SHP77 (cell line): ENCODE results near the gene ALOX5.
"Not testable (repeated sequence)": the region's sequence is repeated elsewhere in the genome, so short reads cannot be mapped to it uniquely, and the experiment has no call there.

Source experiments
- DNase-seq, 2 experiments: peaks; one replicate each; lab custom pipeline; 2025; lab: John Stamatoyannopoulos, UW

ALOX5 gene

GRCh38 chr10:45468079-45468478 lies 94.1 kb downstream of the ALOX5 start:
- DNase-seq: no peak

DNA sequence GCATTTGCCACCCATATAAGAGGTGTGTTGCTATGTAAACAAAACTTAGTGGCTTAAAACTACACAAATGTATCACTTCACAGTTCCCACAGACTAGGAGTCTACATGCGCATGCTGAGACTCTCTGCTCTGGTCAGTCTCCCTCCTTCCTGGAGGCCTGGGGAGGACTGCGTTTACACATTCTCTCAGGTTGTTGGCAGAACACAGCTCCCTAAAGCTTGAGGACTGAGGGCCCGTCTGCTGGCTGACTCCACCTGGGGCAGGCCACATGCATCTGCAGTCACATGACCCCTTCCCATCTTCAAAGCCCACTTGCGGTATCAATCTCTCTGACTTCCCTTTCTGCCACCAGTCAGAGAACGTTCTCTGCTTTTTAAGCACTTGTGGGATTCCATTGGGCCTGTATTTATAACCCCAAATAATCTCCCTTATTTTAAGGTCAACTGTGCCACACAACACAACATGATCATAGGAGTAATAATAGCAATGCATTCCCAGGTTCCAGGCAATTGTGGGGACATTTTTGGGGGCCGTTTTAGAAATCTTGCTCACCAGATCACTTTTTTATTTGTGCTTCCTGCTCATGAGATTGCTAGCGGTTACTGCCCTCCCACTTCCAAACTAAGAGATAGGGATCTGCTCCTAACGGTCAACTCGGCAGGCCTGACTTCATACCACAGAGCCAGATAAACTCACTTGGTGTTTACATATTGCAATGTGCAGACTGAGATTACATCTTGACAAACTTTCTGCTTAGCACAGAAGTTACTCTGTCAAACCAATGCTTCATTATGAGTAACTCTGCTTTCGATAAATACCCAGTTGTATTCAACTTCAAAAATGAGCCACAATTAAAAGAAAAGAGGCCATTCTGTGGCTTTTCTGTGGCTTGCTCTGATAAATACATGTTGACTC lies 96.3 kb downstream of the ALOX5 start:
- DNase-seq: no peak

GRCh38 chr10:45471059-45471458 lies 97.0 kb downstream of the ALOX5 start:
- no peak for DNase-seq

- no peak for DNase-seq
These were observed 97.7 kb downstream of the ALOX5 start for GRCh38 chr10:45471531-45472310.

DNA sequence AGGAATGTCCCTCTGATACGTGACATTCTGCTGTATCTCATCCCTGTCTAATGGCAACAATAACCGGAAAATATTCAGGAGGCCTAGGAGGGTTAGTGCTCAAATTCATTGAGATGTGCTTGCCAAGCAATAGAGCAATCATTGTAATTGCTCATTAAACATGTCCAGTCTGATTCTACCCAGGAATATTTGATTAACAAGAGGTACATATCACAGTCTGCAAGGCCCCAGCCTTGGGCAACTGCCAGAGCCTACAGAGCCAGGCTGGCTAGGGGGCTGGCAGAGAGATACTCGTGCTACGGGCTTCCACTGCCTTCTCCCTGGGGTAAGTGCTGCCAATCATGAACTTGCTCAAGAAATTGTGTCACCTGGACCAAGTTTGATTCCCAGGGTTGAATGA lies 99.1 kb downstream of the ALOX5 start:
- no peak for DNase-seq

DNA sequence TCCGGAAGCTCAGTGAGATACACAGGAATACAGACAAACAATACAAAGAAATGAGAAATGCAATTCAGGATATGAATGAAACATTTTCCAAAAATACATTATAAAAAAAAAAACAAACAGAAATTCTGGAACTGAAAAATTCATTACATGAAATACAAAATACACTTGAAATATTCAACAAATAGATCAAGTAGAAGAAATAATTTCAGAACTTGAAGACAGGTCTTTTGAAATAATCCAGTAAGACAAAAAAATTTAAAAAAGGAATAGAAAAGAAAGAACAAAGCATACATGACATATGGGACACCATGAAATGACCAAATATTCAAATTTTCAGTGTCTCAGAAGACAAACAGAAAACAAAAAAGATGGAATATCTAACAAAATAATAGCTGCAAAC lies 102.5 kb downstream of the ALOX5 start:
- no peak for DNase-seq

DNA sequence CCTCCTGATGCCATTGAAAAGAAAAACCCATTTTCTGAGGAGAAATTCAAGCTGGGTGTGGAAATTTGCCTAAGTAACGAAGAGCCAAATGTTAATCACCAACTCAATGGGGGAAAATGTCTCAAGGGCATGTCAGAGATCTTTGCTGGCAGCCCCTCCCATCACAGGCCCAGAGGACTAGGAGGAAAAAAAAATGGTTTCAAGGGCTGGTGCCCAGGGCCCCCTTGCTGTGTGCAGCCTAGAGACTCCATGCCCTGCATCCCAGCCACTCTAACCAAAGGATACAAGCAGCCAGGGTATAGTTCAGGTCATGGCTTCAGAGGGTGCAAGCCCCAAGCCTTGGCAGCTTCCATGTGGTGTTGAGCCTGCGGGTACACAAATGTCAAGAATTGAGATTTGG lies 106.3 kb downstream of the ALOX5 start:
- no peak for DNase-seq

- not testable (repeated sequence) for DNase-seq
These were observed 107.1 kb downstream of the ALOX5 start for GRCh38 chr10:45481100-45481499.

- no peak for DNase-seq
These were observed 109.0 kb downstream of the ALOX5 start for GRCh38 chr10:45483002-45483401.

- no peak for DNase-seq
These were observed 113.7 kb downstream of the ALOX5 start for GRCh38 chr10:45487735-45488134.

- no peak for DNase-seq
These were observed 114.3 kb downstream of the ALOX5 start for GRCh38 chr10:45488365-45488764.

DNA sequence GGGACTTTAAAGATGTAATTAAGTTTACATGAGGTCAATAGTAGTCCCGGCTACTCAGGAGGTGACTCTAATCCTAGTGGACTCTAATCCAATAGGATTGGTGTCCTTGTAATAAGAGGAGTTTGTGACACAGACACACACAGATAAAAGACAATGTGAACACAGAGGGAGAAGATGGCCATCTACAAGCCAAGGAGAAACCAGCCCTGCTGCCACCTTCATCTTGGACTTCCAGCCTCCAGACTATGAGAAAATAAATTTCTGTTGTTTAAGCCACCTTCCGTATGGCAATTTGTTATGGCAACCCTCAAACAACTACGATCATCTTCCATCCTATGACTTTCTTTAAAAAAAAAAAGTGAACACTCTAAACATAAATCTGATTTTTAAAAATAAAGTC lies 116.3 kb downstream of the ALOX5 start:
- DNase-seq: no peak

DNA sequence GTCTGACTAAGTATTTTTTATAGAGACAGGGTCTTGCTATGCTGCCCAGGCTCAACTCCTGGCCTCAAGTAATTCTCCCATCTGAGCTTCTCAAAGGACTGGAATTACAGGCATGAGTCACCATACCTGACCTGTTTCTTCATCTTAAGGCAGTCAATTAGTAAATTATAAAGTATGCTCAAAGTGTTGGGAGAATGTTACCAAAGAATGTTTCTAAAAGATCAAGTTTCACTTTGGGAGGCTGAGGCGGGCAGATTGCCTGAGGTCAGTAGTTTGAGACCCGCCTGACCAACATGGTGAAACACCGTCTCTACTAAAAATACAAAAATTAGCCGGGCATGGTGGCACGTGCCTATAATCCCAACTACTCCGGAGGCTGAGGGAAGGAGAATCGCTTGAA lies 117.0 kb downstream of the ALOX5 start:
- no peak for DNase-seq
